Fibroblast of lung (primary cell): ENCODE results near the gene DHDH. TPM values are rescaled to one million over a fixed set of nuclear protein-coding genes. Genes with fewer than 3 reads are reported as not detected.
"Not testable (repeated sequence)": the region's sequence is repeated elsewhere in the genome, so short reads cannot be mapped to it uniquely, and the experiment has no call there.

Source experiments
- DNase-seq, 2 donors: peaks; one replicate each; pipeline versions ENCODE4 v3.0.0 to v3.0.0-alpha.2; 2010; ENCODE audit warnings: low read depth in 2 of 2
- H2AFZ ChIP-seq: 2 replicates; pipeline ENCODE4 v1.5.1; 2012; ENCODE audit warnings: low read length, control low read depth, inconsistent platforms
- H3K27ac ChIP-seq: 2 replicates; pipeline ENCODE4 v1.5.1; 2011; ENCODE audit warnings: low read length, control low read depth; ENCODE audit not compliant: insufficient read depth
- H3K27me3 ChIP-seq: 2 replicates; pipeline ENCODE4 v1.5.1; 2011; ENCODE audit warnings: mild to moderate bottlenecking, low read length; ENCODE audit not compliant: control insufficient read depth, insufficient read depth
- H3K36me3 ChIP-seq: 2 replicates; pipeline ENCODE4 v1.5.1; 2011; ENCODE audit warnings: low read length; ENCODE audit not compliant: control insufficient read depth, insufficient read depth
- H3K4me1 ChIP-seq: 2 replicates; pipeline ENCODE4 v1.5.1; 2011; ENCODE audit warnings: low read length; ENCODE audit not compliant: control insufficient read depth, insufficient read depth; ENCODE audit errors: extremely low read depth
- H3K4me2 ChIP-seq: 2 replicates; pipeline ENCODE4 v1.5.1; 2011; ENCODE audit warnings: low read length, control low read depth; ENCODE audit not compliant: insufficient read depth; ENCODE audit errors: extremely low read depth
- H3K4me3 ChIP-seq, 4 experiments: fragments of 200-600 bp in 1 of 4; sonication (generic) in 1 of 4; replicated peaks in 1 of 4; 2 replicates each; pipeline ENCODE4 v1.5.1; 2011 to 2016; ENCODE audit warnings: low read length in 4 of 4, low read depth in 3 of 4, mild to moderate bottlenecking in 3 of 4, control low read depth in 2 of 4, inconsistent platforms in 1 of 4, mixed read lengths in 1 of 4; ENCODE audit not compliant: insufficient read depth in 1 of 4; ENCODE audit errors: control extremely low read depth in 1 of 4
- H3K79me2 ChIP-seq: 2 replicates; pipeline ENCODE4 v1.5.1; 2012; ENCODE audit warnings: mild to moderate bottlenecking, low read length, inconsistent platforms; ENCODE audit not compliant: control insufficient read depth, insufficient read depth
- H3K9ac ChIP-seq: 2 replicates; pipeline ENCODE4 v1.5.1; 2011; ENCODE audit warnings: mild to moderate bottlenecking, low read length, control low read depth; ENCODE audit not compliant: insufficient read depth
- H3K9me3 ChIP-seq: 2 replicates; pipeline ENCODE4 v1.5.1; 2012; ENCODE audit warnings: low read depth, low read length; ENCODE audit not compliant: control insufficient read depth, insufficient read depth
- H4K20me1 ChIP-seq: 2 replicates; pipeline ENCODE4 v1.5.1; 2011; ENCODE audit warnings: low read length; ENCODE audit not compliant: control insufficient read depth, insufficient read depth; ENCODE audit errors: extremely low read depth
- CTCF ChIP-seq, 2 donors: IDR thresholded peaks in 1 of 2; conservative IDR thresholded peaks in 1 of 2; 1 replicate in 1 of 2; 2 replicates in 1 of 2; pipeline ENCODE4 v1.5.1; 2011 to 2012; ENCODE audit warnings: low read length in 2 of 2, control low read depth in 1 of 2, inconsistent platforms in 1 of 2, low read depth in 1 of 2, mild to moderate bottlenecking in 1 of 2
- EZH2 ChIP-seq: IDR thresholded peaks from 2 replicates; pipeline ENCODE4 v1.5.1; 2012; ENCODE audit warnings: low read length, control low read depth, mild to moderate bottlenecking; ENCODE audit errors: missing control alignments
- polyA plus RNA-seq, 2 donors: library from polyadenylated mRNA; depleted of rRNA in 1 of 2; stranded (reverse) in 1 of 2; unstranded in 1 of 2; fragments of >200 nt; gene quantifications; 2 replicates each; pipeline ENCODE4 v1.2.1, GENCODE V29; 2011 to 2012; ENCODE audit warnings: missing spikeins in 1 of 2
- total RNA-seq: library from RNA; depleted of rRNA; stranded (reverse); fragments of >200 nt; gene quantifications from 2 replicates; pipeline ENCODE4 v1.2.1, GENCODE V29; 2014

Gene DHDH
- total and polyA plus RNA-seq, 2 donors (not counting 1 experiment from before 2014, with no cell fraction given), result 0.08 to 0.17 TPM

DNA sequence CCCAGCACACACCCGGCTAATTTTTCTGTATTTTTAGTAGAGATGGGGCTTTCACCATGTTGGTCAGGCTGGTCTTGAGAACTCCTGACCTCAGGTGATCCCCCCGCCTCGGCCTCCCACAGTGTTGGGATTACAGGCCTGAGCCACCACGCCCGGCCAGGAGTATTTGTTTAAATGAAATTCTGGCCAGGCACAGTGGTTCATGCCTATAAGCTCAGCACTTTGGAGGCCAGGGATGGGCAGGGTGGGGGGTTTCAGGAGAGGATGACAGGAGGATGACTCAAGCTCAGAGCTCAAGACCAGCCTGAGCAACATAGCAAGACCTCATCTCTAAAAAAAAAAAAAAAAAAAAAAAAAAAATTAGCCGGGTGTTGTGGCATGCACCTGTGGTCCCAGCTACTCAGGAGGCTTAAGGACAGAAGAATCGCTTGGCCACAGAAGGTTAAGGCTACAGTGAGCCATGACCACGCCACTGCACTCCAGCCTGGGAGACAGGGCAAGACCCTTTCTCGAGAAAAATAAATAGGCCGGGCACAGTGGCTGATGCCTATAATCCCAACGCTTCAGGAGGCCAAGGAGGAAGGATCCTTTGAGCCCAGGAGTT, 8.2 kb upstream of the DHDH start:
- Histone ChIP-seq H3K79me2 (no peaks in the 10 kb centered on the region), H3K27me3 (no peaks in the 10 kb centered on the region), H4K20me1 (no peaks in the 10 kb centered on the region), H3K4me1 (peaks cover 7% of the 10 kb centered on the region), H3K9ac (no peak overlapping the region), H2AFZ (no peak overlapping the region), H3K27ac (peak overlapping the region; percentile 43), H3K4me3 (no peak overlapping the region), H3K9me3 (no peaks in the 10 kb centered on the region), H3K36me3 (peaks cover 8% of the 10 kb centered on the region), H3K4me2 (no peak overlapping the region)
- peak; percentile 23 to 93 for DNase-seq
- TF ChIP-seq EZH2, result no peak
- no peak for TF ChIP-seq CTCF (conservative IDR thresholded peaks at IDR 0.05 in 1 of 2, IDR thresholded peaks at IDR 0.05 in 1 of 2; ENCODE audit: low read depth in 1 of 2, low read length in 2 of 2)

DNA sequence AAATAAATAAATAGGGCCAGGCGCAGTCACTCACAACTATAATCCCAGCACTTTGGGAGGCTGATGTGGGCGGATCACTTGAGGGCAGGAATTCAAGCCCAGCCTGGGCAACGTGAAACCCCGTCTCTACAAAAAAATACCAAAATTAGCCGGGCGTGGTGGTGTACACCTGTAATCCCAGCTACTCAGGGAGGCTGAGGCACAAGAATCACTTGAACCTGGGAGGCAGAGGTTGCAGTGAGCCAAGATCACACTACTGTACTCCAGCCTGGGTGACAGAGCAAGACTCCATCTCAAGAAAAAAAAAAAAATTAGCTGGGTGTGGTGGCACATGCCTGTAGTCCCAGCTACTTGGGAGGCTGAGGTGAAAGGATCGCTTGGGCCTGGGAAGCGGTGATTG, 7.6 kb upstream of the DHDH start:
- H3K4me1 ChIP-seq, H3K27me3 ChIP-seq, H3K79me2 ChIP-seq, DNase-seq, H2AFZ ChIP-seq, H3K36me3 ChIP-seq, H3K4me2 ChIP-seq, H3K9ac ChIP-seq, H4K20me1 ChIP-seq, H3K9me3 ChIP-seq, H3K4me3 ChIP-seq: not testable (repeated sequence)
- peak overlapping the region; percentile 55 for H3K27ac ChIP-seq

DNA sequence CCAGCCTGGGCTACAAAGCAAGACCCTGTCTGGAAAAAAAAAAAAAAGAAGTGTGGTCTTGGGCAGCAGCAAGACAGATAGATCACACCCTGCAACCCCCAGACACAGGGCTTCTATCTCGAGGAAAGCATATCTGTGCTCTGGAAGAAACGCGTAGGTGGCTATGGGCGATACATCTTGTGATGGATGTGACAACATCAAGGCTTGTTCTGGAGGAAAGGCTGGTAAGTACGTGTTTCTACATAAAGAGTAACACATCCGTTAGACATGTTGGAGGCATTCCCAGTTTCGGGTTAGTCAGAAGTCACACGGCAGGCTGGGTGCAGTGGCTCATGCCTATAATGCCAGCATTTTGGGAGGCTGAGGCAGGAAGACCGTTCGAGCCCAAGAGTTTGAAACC, 6.6 kb upstream of the DHDH start:
- Histone ChIP-seq H3K27ac (peak overlapping the region; percentile 55), H3K4me1 (peaks cover 7% of the 10 kb centered on the region), H2AFZ (no peak overlapping the region), H3K36me3 (peaks cover 4% of the 10 kb centered on the region), H3K4me2 (no peak overlapping the region), H3K9me3 (no peaks in the 10 kb centered on the region), H3K79me2 (no peaks in the 10 kb centered on the region), H4K20me1 (no peaks in the 10 kb centered on the region), H3K27me3 (no peaks in the 10 kb centered on the region), H3K4me3 (no peak overlapping the region), H3K9ac (no peak overlapping the region)
- TF ChIP-seq EZH2, result no peak
- no peak for TF ChIP-seq CTCF (conservative IDR thresholded peaks at IDR 0.05 in 1 of 2, IDR thresholded peaks at IDR 0.05 in 1 of 2; ENCODE audit: low read depth in 1 of 2, low read length in 2 of 2)
- DNase-seq, result peak; percentile 98 to 99

- H3K4me1 ChIP-seq, H3K27me3 ChIP-seq, H3K9ac ChIP-seq, H4K20me1 ChIP-seq, H3K36me3 ChIP-seq, H3K4me3 ChIP-seq, DNase-seq, H3K79me2 ChIP-seq, H2AFZ ChIP-seq, H3K4me2 ChIP-seq, H3K27ac ChIP-seq, H3K9me3 ChIP-seq: not testable (repeated sequence)
These were observed 5.8 kb upstream of the DHDH start for GRCh38 chr19:48927692-48928091.
